ENCODE measurements around the gene FGD3. TPM values are rescaled to one million over a fixed set of nuclear protein-coding genes. Genes with fewer than 3 reads are reported as not detected.

FGD3 gene
- total RNA-seq, 1 experiment from 2014 or later, result not detected

- no TSS peak for BruUV-seq (replicated peaks)
- H3K27ac Mint-ChIP-seq (ENCODE audit: low read depth, unreplicated experiment), result no peak overlapping the region
- H3K4me3 Mint-ChIP-seq (ENCODE audit: unreplicated experiment), result no peak overlapping the region
- CTCF ChIA-PET, result interaction anchor here (0.6 to 0.8 kb wide), 3 partner anchors 152 to 653 kb away, joined by 3 to 4 read pairs (median 3); no protein-coding TSS in a partner anchor
- POLR2A ChIA-PET, result no interaction called here
- H3K4me1 Mint-ChIP-seq (ENCODE audit: insufficient read depth, unreplicated experiment), result no peaks in the 10 kb centered on the region
- H3K36me3 Mint-ChIP-seq (ENCODE audit: insufficient read depth, unreplicated experiment), result no peaks in the 10 kb centered on the region
- TF ChIP-seq CTCF (IDR thresholded peaks at IDR 0.05; ENCODE audit: unreplicated experiment), result no peak
- intact Hi-C loops (cut with micrococcal nuclease), result no loop called here
- H3K27me3 Mint-ChIP-seq (ENCODE audit: insufficient read depth, unreplicated experiment), result peaks cover 27% of the 10 kb centered on the region
- no peak for DNase-seq (ENCODE audit: unreplicated experiment)
- no peaks in the 10 kb centered on the region for H3K9me3 Mint-ChIP-seq (ENCODE audit: unreplicated experiment)
Measured at GRCh38 chr9:93027750-93028149, 80.4 kb downstream of the FGD3 start.

DNA sequence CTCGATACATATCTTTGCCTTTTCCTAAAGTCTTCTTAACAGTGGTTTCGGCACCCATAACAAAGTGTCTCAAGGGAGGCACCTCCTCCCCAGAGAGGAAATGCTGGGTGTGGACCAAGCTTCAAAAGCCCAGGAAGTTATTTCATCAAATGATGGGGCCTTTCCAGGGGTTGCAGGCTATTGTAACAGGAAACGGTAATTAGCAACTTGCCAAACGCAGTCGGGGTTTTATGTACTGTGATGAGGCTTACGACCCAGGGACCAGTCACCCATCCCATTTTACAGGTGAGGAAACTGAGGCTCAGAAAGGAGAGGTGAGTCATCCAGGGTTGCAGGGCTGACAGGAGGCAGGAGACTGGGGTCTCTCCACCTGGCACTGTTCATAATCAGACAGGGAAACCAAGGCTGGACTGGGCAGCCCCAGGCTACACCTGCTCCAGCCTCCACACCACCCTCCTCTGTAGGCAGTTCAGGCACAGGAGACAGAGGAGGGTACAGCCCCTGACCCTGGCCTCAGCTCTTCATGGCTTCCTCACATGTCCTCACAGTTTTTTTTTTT, 81.2 kb downstream of the FGD3 start:
- peaks cover 35% of the 10 kb centered on the region for H3K27me3 Mint-ChIP-seq (ENCODE audit: insufficient read depth, unreplicated experiment)
- CTCF ChIA-PET, result interaction anchor here (0.6 to 0.7 kb wide), 2 partner anchors 25 to 152 kb away, joined by 3 to 4 read pairs; no protein-coding TSS in a partner anchor

DNA sequence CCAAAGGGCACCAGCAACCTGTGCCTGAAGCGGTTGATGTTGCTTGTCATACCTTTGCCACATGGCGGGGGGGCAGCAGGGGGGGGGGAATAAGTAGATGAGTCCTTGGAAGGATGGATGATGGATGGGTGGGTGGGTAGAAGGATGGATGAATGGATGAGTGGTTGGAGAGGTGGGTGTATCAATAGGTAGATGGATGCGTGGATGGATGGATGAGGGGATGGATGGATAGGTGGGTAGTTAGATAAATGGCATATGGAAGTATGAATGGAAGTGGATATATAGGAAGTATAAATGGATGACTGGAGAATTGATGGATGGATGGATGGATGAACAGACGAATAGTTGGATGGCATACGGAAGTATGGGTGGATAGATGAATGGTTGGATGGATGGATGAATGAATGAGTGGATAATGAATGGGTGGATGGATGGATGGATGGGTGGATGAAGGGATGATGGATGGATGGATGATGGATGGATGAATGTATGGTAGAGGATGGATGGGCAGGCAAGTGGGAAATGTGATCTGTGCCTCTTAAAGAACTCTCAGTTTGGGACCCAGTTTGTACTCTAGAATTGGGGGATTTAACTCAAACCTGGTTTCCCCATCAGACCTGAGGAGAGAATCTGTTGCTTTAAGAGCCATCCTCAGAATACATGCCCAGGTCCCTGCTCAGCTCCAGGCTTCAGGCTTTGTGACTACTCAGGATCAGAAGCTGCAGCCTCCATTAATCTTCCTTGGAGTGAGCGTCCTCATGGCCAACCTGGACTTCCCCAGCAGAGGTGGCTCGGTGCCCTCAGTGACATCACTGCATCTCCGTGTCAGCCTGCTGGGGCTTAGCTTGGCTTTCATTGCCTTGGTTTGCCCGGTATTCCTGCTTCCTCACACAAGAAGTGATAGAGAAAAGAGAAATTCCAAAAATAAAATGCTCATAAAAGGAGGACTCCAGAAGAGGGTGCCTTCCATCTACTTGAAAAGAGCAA, 83.6 kb downstream of the FGD3 start:
- TF ChIP-seq CTCF (IDR thresholded peaks at IDR 0.05; ENCODE audit: unreplicated experiment), result no peak
- H3K36me3 Mint-ChIP-seq (ENCODE audit: insufficient read depth, unreplicated experiment), result no peaks in the 10 kb centered on the region
- H3K27me3 Mint-ChIP-seq (ENCODE audit: insufficient read depth, unreplicated experiment), result peaks cover 41% of the 10 kb centered on the region
- ChIA-PET CTCF (interaction anchor here (0.6 to 1.2 kb wide), 2 partner anchors 11 to 16 kb away, joined by 3 read pairs; no protein-coding TSS in a partner anchor), POLR2A (interaction anchor here (0.7 kb wide), 1 partner anchor 90 kb away, joined by 3 read pairs; no protein-coding TSS in a partner anchor)
- no peak overlapping the region for H3K4me3 Mint-ChIP-seq (ENCODE audit: unreplicated experiment)
- intact Hi-C loops (cut with micrococcal nuclease), result no loop called here
- no TSS peak for BruUV-seq (replicated peaks)
- no peaks in the 10 kb centered on the region for H3K9me3 Mint-ChIP-seq (ENCODE audit: unreplicated experiment)
- DNase-seq (ENCODE audit: unreplicated experiment), result no peak
- H3K4me1 Mint-ChIP-seq (ENCODE audit: insufficient read depth, unreplicated experiment), result no peaks in the 10 kb centered on the region
- H3K27ac Mint-ChIP-seq (ENCODE audit: low read depth, unreplicated experiment), result no peak overlapping the region

More for the DNA sequence above, 81.2 kb downstream of the FGD3 start:
- Mint-ChIP-seq H3K4me1 (ENCODE audit: insufficient read depth, unreplicated experiment) (no peaks in the 10 kb centered on the region), H3K4me3 (ENCODE audit: unreplicated experiment) (no peak overlapping the region), H3K27ac (ENCODE audit: low read depth, unreplicated experiment) (no peak overlapping the region), H3K9me3 (ENCODE audit: unreplicated experiment) (no peaks in the 10 kb centered on the region), H3K36me3 (ENCODE audit: insufficient read depth, unreplicated experiment) (no peaks in the 10 kb centered on the region)
- no peak for TF ChIP-seq CTCF (IDR thresholded peaks at IDR 0.05; ENCODE audit: unreplicated experiment)
- intact Hi-C loops (cut with micrococcal nuclease), result no loop called here
- peak; percentile 8 for DNase-seq (ENCODE audit: unreplicated experiment)
- POLR2A ChIA-PET, result no interaction called here
- BruUV-seq (replicated peaks), result no TSS peak

Measured in MCF 10A (cell line).